ENCODE data around the gene SPHK2.

GRCh38 chr19:48632692-48633147 is 13.4 kb downstream of the SPHK2 start:
- TF ChIP-seq, protein P1, sequence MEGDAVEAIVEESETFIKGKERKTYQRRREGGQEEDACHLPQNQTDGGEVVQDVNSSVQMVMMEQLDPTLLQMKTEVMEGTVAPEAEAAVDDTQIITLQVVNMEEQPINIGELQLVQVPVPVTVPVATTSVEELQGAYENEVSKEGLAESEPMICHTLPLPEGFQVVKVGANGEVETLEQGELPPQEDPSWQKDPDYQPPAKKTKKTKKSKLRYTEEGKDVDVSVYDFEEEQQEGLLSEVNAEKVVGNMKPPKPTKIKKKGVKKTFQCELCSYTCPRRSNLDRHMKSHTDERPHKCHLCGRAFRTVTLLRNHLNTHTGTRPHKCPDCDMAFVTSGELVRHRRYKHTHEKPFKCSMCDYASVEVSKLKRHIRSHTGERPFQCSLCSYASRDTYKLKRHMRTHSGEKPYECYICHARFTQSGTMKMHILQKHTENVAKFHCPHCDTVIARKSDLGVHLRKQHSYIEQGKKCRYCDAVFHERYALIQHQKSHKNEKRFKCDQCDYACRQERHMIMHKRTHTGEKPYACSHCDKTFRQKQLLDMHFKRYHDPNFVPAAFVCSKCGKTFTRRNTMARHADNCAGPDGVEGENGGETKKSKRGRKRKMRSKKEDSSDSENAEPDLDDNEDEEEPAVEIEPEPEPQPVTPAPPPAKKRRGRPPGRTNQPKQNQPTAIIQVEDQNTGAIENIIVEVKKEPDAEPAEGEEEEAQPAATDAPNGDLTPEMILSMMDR (conservative IDR thresholded peaks at IDR 0.05; ENCODE audit: low read length), result no peak
- TF ChIP-seq EZH2phosphoT487 (IDR thresholded peaks at IDR 0.05; ENCODE audit: borderline replicate concordance, low read depth, low read length), result no peak

Measured in OCI-LY7 (cell line).